Measurements from ENCODE around the gene GRID1.

GRID1 gene

GRCh38 chr10:85786401-85786899, 580.1 kb downstream of the GRID1 start:
- TF ChIP-seq, protein P1, sequence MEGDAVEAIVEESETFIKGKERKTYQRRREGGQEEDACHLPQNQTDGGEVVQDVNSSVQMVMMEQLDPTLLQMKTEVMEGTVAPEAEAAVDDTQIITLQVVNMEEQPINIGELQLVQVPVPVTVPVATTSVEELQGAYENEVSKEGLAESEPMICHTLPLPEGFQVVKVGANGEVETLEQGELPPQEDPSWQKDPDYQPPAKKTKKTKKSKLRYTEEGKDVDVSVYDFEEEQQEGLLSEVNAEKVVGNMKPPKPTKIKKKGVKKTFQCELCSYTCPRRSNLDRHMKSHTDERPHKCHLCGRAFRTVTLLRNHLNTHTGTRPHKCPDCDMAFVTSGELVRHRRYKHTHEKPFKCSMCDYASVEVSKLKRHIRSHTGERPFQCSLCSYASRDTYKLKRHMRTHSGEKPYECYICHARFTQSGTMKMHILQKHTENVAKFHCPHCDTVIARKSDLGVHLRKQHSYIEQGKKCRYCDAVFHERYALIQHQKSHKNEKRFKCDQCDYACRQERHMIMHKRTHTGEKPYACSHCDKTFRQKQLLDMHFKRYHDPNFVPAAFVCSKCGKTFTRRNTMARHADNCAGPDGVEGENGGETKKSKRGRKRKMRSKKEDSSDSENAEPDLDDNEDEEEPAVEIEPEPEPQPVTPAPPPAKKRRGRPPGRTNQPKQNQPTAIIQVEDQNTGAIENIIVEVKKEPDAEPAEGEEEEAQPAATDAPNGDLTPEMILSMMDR (IDR thresholded peaks at IDR 0.05; ENCODE audit: extremely low read depth, insufficient read depth, missing control alignments): no peak
- no peak for DNase-seq (ENCODE audit: low spot score)
- in situ Hi-C loops (cut with MboI; ENCODE audit: low pct_unique_long_range_greater_than_20kb, low sequenced_read_pairs, unreplicated experiment): no loop called here

DNA sequence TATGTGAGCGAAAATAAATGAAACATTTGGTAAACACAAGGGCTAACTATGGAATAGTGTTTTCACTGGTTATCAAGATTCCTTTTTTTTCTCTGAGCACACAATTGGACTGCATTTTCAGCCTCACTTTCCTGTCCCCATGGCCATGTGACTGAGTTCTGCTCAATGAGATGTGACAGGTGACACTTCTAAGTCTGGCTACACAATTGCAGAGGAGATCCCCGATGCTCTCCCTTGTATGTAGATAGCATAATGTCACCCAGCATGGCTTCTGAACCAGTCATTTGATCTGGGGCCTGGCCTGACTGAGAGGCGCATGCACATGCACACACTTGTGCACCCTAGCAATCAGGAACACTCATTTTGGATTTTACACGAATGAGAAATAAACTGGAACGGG, 581.8 kb downstream of the GRID1 start:
- in situ Hi-C loops (cut with MboI; ENCODE audit: low pct_unique_long_range_greater_than_20kb, low sequenced_read_pairs, unreplicated experiment): no loop called here
- TF ChIP-seq, protein P1 (IDR thresholded peaks at IDR 0.05; ENCODE audit: extremely low read depth, insufficient read depth, missing control alignments): no peak
- DNase-seq (ENCODE audit: low spot score): no peak

DNA sequence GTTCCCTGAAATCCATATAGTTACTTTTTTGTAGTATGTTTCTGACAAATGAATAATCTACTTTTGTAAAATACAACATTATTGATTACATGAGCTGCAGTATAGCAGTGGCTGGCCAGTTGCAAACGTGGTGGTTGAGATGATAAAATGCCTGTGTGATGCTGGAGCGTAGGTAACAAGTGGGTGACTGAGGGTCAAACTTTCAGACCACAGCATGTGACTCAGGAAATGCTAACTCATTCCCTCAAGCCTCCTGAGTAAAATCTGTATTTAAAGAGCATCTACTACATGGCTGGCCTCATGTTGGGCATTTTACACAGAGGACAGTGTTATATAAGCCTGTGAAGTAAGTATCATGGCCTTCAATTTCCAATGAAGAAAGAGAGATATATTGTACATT, 585.2 kb downstream of the GRID1 start:
- TF ChIP-seq, protein P1 (IDR thresholded peaks at IDR 0.05; ENCODE audit: extremely low read depth, insufficient read depth, missing control alignments): no peak
- DNase-seq (ENCODE audit: low spot score): no peak
- in situ Hi-C loops (cut with MboI; ENCODE audit: low pct_unique_long_range_greater_than_20kb, low sequenced_read_pairs, unreplicated experiment): no loop called here

GRCh38 chr10:85778074-85778473, 588.5 kb downstream of the GRID1 start:
- TF ChIP-seq, protein P1 (IDR thresholded peaks at IDR 0.05; ENCODE audit: extremely low read depth, insufficient read depth, missing control alignments): no peak
- in situ Hi-C loops (cut with MboI; ENCODE audit: low pct_unique_long_range_greater_than_20kb, low sequenced_read_pairs, unreplicated experiment): no loop called here

DNA sequence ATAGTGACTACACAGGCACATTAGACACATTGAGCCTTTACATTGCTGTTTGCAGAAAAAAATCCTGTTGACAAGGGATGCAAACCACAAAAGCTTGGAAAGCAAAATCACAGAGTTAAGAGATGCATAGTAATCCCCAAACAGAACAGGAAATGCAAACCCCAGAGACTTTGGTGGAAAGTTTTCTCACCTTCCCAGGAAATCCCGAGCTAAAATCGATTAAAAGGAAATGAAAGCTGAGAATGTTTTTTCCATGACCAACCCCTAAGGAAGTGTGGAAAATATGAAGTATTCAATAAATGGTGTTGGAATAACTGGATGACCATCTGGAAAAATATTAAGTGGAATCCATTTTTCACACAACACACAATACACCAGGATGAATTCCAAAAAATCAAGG, 598.7 kb downstream of the GRID1 start:
- in situ Hi-C loops (cut with MboI; ENCODE audit: low pct_unique_long_range_greater_than_20kb, low sequenced_read_pairs, unreplicated experiment): no loop called here
- TF ChIP-seq, protein P1 (IDR thresholded peaks at IDR 0.05; ENCODE audit: extremely low read depth, insufficient read depth, missing control alignments): no peak
- DNase-seq (ENCODE audit: low spot score): no peak

More at GRCh38 chr10:85778074-85778473, 588.5 kb downstream of the GRID1 start:
- no peak for DNase-seq (ENCODE audit: low spot score)

GRCh38 chr10:85764108-85764507, 602.5 kb downstream of the GRID1 start:
- TF ChIP-seq, protein P1 (IDR thresholded peaks at IDR 0.05; ENCODE audit: extremely low read depth, insufficient read depth, missing control alignments): no peak
- no peak for DNase-seq (ENCODE audit: low spot score)
- in situ Hi-C loops (cut with MboI; ENCODE audit: low pct_unique_long_range_greater_than_20kb, low sequenced_read_pairs, unreplicated experiment): no loop called here
